ENCODE results near the gene NPAS2.

Gene NPAS2

GRCh38 chr2:100905132-100905805 lies 85.3 kb downstream of the NPAS2 start:
- DNase-seq (ENCODE audit: low read depth in 2 of 2) = no peak

- DNase-seq (ENCODE audit: low read depth in 2 of 2) = no peak
These were observed 86.2 kb downstream of the NPAS2 start for GRCh38 chr2:100906131-100906530.

- no peak for DNase-seq (ENCODE audit: low read depth in 2 of 2)
These were observed 86.7 kb downstream of the NPAS2 start for GRCh38 chr2:100906679-100907078.

GRCh38 chr2:100907832-100908231 lies 87.9 kb downstream of the NPAS2 start:
- DNase-seq (ENCODE audit: low read depth in 2 of 2) = no peak

- DNase-seq (ENCODE audit: low read depth in 2 of 2) = no peak
These were observed 89.7 kb downstream of the NPAS2 start for GRCh38 chr2:100909534-100910081.

- no peak for DNase-seq (ENCODE audit: low read depth in 2 of 2)
These were observed 90.2 kb downstream of the NPAS2 start for GRCh38 chr2:100910111-100910510.

- DNase-seq (ENCODE audit: low read depth in 2 of 2) = no peak
These were observed 99.4 kb downstream of the NPAS2 start for GRCh38 chr2:100919316-100919715.

GRCh38 chr2:100921685-100922161 lies 101.8 kb downstream of the NPAS2 start:
- no peak for DNase-seq (ENCODE audit: low read depth in 2 of 2)

GRCh38 chr2:100923461-100924060 lies 103.6 kb downstream of the NPAS2 start:
- DNase-seq (ENCODE audit: low read depth in 2 of 2) = no peak

GRCh38 chr2:100924122-100924519 lies 104.2 kb downstream of the NPAS2 start:
- no peak for DNase-seq (ENCODE audit: low read depth in 2 of 2)

GRCh38 chr2:100924520-100925451 lies 104.8 kb downstream of the NPAS2 start:
- no peak for DNase-seq (ENCODE audit: low read depth in 2 of 2)

- DNase-seq (ENCODE audit: low read depth in 2 of 2) = no peak
These were observed 108.3 kb downstream of the NPAS2 start for GRCh38 chr2:100928235-100928634.

GRCh38 chr2:100929147-100929546 lies 109.2 kb downstream of the NPAS2 start:
- no peak for DNase-seq (ENCODE audit: low read depth in 2 of 2)

- DNase-seq (ENCODE audit: low read depth in 2 of 2) = no peak
These were observed 114.8 kb downstream of the NPAS2 start for GRCh38 chr2:100934504-100935371.

GRCh38 chr2:100935372-100935752 lies 115.4 kb downstream of the NPAS2 start:
- DNase-seq (ENCODE audit: low read depth in 2 of 2) = no peak

- DNase-seq (ENCODE audit: low read depth in 2 of 2) = no peak
These were observed 116.3 kb downstream of the NPAS2 start for GRCh38 chr2:100936070-100936741.

GRCh38 chr2:100936972-100937542 lies 117.1 kb downstream of the NPAS2 start:
- DNase-seq (ENCODE audit: low read depth in 2 of 2) = no peak

GRCh38 chr2:100938031-100939026 lies 118.4 kb downstream of the NPAS2 start:
- no peak for DNase-seq (ENCODE audit: low read depth in 2 of 2)

GRCh38 chr2:100939445-100939844 lies 119.5 kb downstream of the NPAS2 start:
- DNase-seq (ENCODE audit: low read depth in 2 of 2) = no peak

Data from stimulated activated CD4-positive, alpha-beta T cell treated with anti-CD3 and anti-CD28 coated beads, Interleukin-1b, Interleukin-23, amount 100 ng/mL, for 1 hour (primary cell).